Renal cortex interstitium (tissue), 11 donors: Measurements from ENCODE around the gene SPATA22. TPM values are rescaled to one million over a fixed set of nuclear protein-coding genes. Genes with fewer than 3 reads are reported as not detected.
A peak's percentile ranks its signal among the peaks of the same experiment; 100 is the strongest.

Experiments used
- DNase-seq, 11 donors: peaks; one replicate each; pipeline ENCODE4 v3.0.0-alpha.2; 2013; ENCODE audit warnings: low read depth in 9 of 11, low spot score in 4 of 11; ENCODE audit errors: extremely low read depth in 1 of 11
- polyA plus RNA-seq, 3 donors: library from polyadenylated mRNA; unstranded; fragments of 120-200 nt; gene quantifications; one replicate each; pipeline ENCODE4 v1.2.1, GENCODE V29; 2013; ENCODE audit not compliant: insufficient read length in 3 of 3

The SPATA22 gene
- polyA plus RNA-seq, 3 donors: 0.36 to 0.65 (median 0.40) TPM

GRCh38 chr17:3398310-3398709 is 73.3 kb downstream of the SPATA22 start, which contains the start of gene OR1E1:
Gene OR1E1, minus strand, starts transcription at chr17:3398410. Its CDS starts 0 bp downstream, at chr17:3398410.
- DNase-seq: no peak

- peak in 1 of 11 donors; percentile 15 for DNase-seq
Measured at GRCh38 chr17:3397801-3398200, 73.8 kb downstream of the SPATA22 start.

Other genes with a start within 250 kb of the SPATA22 start
- under 1 TPM in 2 of 3 donors, not detected in 1; 0.12 to 0.24 TPM for gene OR3A1, start 173.5 kb downstream of the SPATA22 start, polyA plus RNA-seq
- 1 to 10 TPM in 1 of 3 donors, under 1 TPM in 2; 0.20 to 3.1 (median 0.39) TPM for gene OR3A2, start 85.5 kb downstream of the SPATA22 start, polyA plus RNA-seq
- gene OR1E1, start 73.4 kb downstream of the SPATA22 start, polyA plus RNA-seq: under 1 TPM in 1 of 3 donors, not detected in 2; 0.07 TPM
- under 1 TPM; 0.06 to 0.11 (median 0.06) TPM for gene OR3A3, start 60.4 kb downstream of the SPATA22 start, polyA plus RNA-seq
- not detected for gene OR1E2, start 38.0 kb downstream of the SPATA22 start, polyA plus RNA-seq
- 10 to 100 TPM; 20.8 to 31.7 (median 27.2) TPM for gene ASPA, start 4.2 kb upstream of the SPATA22 start, polyA plus RNA-seq
- gene TRPV3, start 86.0 kb upstream of the SPATA22 start, polyA plus RNA-seq: 1 to 10 TPM in 2 of 3 donors, under 1 TPM in 1; 0.88 to 1.1 (median 1.1) TPM
- 10 to 100 TPM in 1 of 3 donors, 1 to 10 TPM in 2; 7.6 to 12.4 (median 9.0) TPM for gene TRPV1, start 137.6 kb upstream of the SPATA22 start, polyA plus RNA-seq
- 10 to 100 TPM; 15.4 to 16.5 (median 15.7) TPM for gene SHPK, start 164.4 kb upstream of the SPATA22 start, polyA plus RNA-seq
- gene CTNS, start 164.9 kb upstream of the SPATA22 start, polyA plus RNA-seq: 10 to 100 TPM; 18.7 to 27.2 (median 20.2) TPM
- gene TAX1BP3, start 196.8 kb upstream of the SPATA22 start, polyA plus RNA-seq: 100 to 1,000 TPM in 1 of 3 donors, 10 to 100 TPM in 2; 88.5 to 113 (median 90.6) TPM
- gene EMC6, start 197.0 kb upstream of the SPATA22 start, polyA plus RNA-seq: 10 to 100 TPM; 21.0 to 35.3 (median 31.8) TPM
- 1 to 10 TPM; 1.3 to 1.4 (median 1.3) TPM for gene P2RX5, start 224.3 kb upstream of the SPATA22 start, polyA plus RNA-seq